NCI-H2107 treated with DMSO at 0.1 percent for 48 hours (cell line): ENCODE results near the gene SLC7A11.
"Not testable (repeated sequence)": the region's sequence is repeated elsewhere in the genome, so short reads cannot be mapped to it uniquely, and the experiment has no call there.

Experiments used
- DNase-seq: peaks from one replicate; lab custom pipeline; 2025; ENCODE audit not compliant: unreplicated experiment; lab: John Stamatoyannopoulos, UW

Gene SLC7A11

GRCh38 chr4:138243369-138243768 is 1.2 kb upstream of the SLC7A11 start:
- peak; percentile 82 for DNase-seq

- no peak for DNase-seq
These were observed 646 bp upstream of the SLC7A11 start for GRCh38 chr4:138242834-138243156.

- no peak for DNase-seq
These were observed 671 bp downstream of the SLC7A11 start for GRCh38 chr4:138241281-138242075.

GRCh38 chr4:138239491-138239890 is 2.7 kb downstream of the SLC7A11 start:
- no peak for DNase-seq

- no peak for DNase-seq
These were observed 3.4 kb downstream of the SLC7A11 start for GRCh38 chr4:138238521-138239292.

GRCh38 chr4:138237132-138237531 is 5.0 kb downstream of the SLC7A11 start:
- DNase-seq = not testable (repeated sequence)

GRCh38 chr4:138236037-138236436 is 6.1 kb downstream of the SLC7A11 start:
- no peak for DNase-seq

- no peak for DNase-seq
These were observed 6.7 kb downstream of the SLC7A11 start for GRCh38 chr4:138235419-138235952.

- no peak for DNase-seq
These were observed 7.9 kb downstream of the SLC7A11 start for GRCh38 chr4:138234248-138234647.

- no peak for DNase-seq
These were observed 8.7 kb downstream of the SLC7A11 start for GRCh38 chr4:138233313-138234034.

- no peak for DNase-seq
These were observed 9.8 kb downstream of the SLC7A11 start for GRCh38 chr4:138232364-138232763.

- DNase-seq = no peak
These were observed 12.1 kb downstream of the SLC7A11 start for GRCh38 chr4:138230048-138230447.

- no peak for DNase-seq
These were observed 13.0 kb downstream of the SLC7A11 start for GRCh38 chr4:138229160-138229559.

- no peak for DNase-seq
These were observed 15.8 kb downstream of the SLC7A11 start for GRCh38 chr4:138226351-138226750.

- DNase-seq = no peak
These were observed 16.7 kb downstream of the SLC7A11 start for GRCh38 chr4:138225477-138225876.

GRCh38 chr4:138224614-138225013 is 17.5 kb downstream of the SLC7A11 start:
- DNase-seq = no peak

GRCh38 chr4:138223231-138223910 is 18.8 kb downstream of the SLC7A11 start:
- DNase-seq = no peak

- no peak for DNase-seq
These were observed 20.1 kb downstream of the SLC7A11 start for GRCh38 chr4:138222046-138222445.

GRCh38 chr4:138218976-138219375 is 23.2 kb downstream of the SLC7A11 start:
- no peak for DNase-seq

- DNase-seq = no peak
These were observed 24.6 kb downstream of the SLC7A11 start for GRCh38 chr4:138217567-138217966.

GRCh38 chr4:138216272-138216867 is 25.8 kb downstream of the SLC7A11 start:
- DNase-seq = no peak
